Type B pancreatic cell (in vitro differentiated cells): Measurements from ENCODE around the gene CDKL5. TPM values are rescaled to one million over a fixed set of nuclear protein-coding genes. Genes with fewer than 3 reads are reported as not detected.
"Not testable (repeated sequence)": the region's sequence is repeated elsewhere in the genome, so short reads cannot be mapped to it uniquely, and the experiment has no call there.

Experiments used
- DNase-seq: peaks from one replicate; pipeline ENCODE4 v3.0.0; 2021; ENCODE audit warnings: mixed read lengths; ENCODE audit not compliant: unreplicated experiment; ENCODE audit errors: extremely low spot score
- H3K27ac Mint-ChIP-seq: 2 replicates; pipeline ENCODE4 v1.8.0; 2021; ENCODE audit warnings: mild to moderate bottlenecking, mixed read lengths
- H3K27me3 Mint-ChIP-seq: 2 replicates; pipeline ENCODE4 v1.8.0; 2021; ENCODE audit warnings: mixed read lengths
- H3K36me3 Mint-ChIP-seq: 2 replicates; pipeline ENCODE4 v1.8.0; 2021; ENCODE audit warnings: mixed read lengths
- H3K4me1 Mint-ChIP-seq: one replicate; pipeline ENCODE4 v1.8.0; 2021; ENCODE audit warnings: mixed read lengths; ENCODE audit not compliant: unreplicated experiment
- H3K4me3 Mint-ChIP-seq: 2 replicates; pipeline ENCODE4 v1.8.0; 2021; ENCODE audit warnings: mild to moderate bottlenecking, mixed read lengths
- H3K9me3 Mint-ChIP-seq: 2 replicates; pipeline ENCODE4 v1.8.0; 2021; ENCODE audit warnings: mixed read lengths
- total RNA-seq: library from RNA; stranded (reverse); gene quantifications from 2 replicates; pipeline ENCODE4 v1.2.1, GENCODE V29; 2021; ENCODE audit warnings: low replicate concordance
- TF ChIP-seq, protein P1 (sequence below): fragments of 200-600 bp; sonication (generic); conservative IDR thresholded peaks from 2 replicates; pipeline ENCODE4 v1.5.0; 2021; ENCODE audit warnings: antibody characterized with exemption, mild to moderate bottlenecking

The CDKL5 gene
- total RNA-seq, 1 donor from 2014 or later = 17.9 TPM

DNA sequence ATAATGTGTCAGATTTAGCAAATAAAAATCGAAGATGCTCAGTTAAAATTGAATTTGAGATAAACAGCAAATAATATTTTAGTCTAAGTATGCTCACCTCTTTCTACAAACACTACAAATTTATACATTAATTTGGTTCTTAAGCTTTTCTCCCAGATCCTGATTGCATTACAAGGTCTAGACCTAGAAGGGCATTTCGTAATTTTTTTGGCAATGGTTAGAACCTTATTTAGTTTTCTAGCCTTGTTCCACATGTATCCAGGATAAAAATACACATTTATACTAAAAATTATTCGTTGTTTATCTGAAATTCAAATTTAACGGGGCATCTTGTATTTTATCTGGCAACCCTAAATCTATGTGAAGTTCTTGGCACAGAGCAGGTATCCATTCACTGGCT is 2.5 kb upstream of the CDKL5 start:
- Mint-ChIP-seq H3K9me3 (no peaks in the 10 kb centered on the region), H3K4me3 (no peak overlapping the region), H3K36me3 (no peaks in the 10 kb centered on the region), H3K27ac (no peak overlapping the region), H3K27me3 (no peaks in the 10 kb centered on the region), H3K4me1 (peaks cover 3% of the 10 kb centered on the region)
- DNase-seq = no peak
- TF ChIP-seq, protein P1, sequence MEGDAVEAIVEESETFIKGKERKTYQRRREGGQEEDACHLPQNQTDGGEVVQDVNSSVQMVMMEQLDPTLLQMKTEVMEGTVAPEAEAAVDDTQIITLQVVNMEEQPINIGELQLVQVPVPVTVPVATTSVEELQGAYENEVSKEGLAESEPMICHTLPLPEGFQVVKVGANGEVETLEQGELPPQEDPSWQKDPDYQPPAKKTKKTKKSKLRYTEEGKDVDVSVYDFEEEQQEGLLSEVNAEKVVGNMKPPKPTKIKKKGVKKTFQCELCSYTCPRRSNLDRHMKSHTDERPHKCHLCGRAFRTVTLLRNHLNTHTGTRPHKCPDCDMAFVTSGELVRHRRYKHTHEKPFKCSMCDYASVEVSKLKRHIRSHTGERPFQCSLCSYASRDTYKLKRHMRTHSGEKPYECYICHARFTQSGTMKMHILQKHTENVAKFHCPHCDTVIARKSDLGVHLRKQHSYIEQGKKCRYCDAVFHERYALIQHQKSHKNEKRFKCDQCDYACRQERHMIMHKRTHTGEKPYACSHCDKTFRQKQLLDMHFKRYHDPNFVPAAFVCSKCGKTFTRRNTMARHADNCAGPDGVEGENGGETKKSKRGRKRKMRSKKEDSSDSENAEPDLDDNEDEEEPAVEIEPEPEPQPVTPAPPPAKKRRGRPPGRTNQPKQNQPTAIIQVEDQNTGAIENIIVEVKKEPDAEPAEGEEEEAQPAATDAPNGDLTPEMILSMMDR = no peak

DNA sequence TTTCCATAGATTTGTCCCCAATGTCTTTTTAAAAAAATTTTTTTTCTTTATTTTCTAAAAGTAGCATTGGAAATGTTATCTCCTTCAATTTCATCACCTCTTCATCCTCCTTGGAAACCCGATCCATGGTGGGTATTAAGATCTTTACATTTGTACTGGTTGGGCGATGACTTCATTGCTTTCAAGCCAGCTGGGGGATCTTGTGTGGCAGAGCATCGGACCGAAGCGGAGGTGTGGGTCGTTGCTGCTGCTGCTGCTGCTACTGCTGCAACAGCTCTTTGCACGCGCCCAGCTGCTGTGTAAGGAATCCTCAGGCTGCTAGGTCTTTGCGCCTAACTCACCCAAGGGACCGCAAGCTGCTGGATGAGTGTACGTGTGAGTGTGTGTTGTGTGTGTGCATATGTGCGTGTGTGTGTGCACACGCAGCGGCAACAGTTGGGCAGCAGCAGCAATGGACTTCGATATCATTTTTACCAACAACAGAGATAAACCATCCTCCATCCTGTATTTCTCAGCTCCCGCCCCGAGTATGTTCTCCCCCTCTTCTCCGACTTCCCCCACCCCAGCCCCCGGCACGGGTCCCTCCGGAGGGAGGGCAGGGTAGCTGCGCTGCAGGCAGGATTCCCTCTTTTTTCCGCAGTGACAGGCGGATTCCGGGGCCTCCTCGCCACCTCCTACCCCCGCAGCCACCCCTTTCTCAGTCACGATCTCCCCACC is 768 bp upstream of the CDKL5 start:
- H3K4me1 Mint-ChIP-seq = peaks cover 4% of the 10 kb centered on the region
- TF ChIP-seq, protein P1 = no peak
- no peaks in the 10 kb centered on the region for H3K9me3 Mint-ChIP-seq
- H3K27ac Mint-ChIP-seq = peak overlapping the region; percentile 70
- DNase-seq = no peak
- no peaks in the 10 kb centered on the region for H3K36me3 Mint-ChIP-seq
- peak overlapping the region; percentile 92 for H3K4me3 Mint-ChIP-seq
- no peaks in the 10 kb centered on the region for H3K27me3 Mint-ChIP-seq

GRCh38 chrX:18426004-18426320 is 554 bp downstream of the CDKL5 start:
- TF ChIP-seq, protein P1 = no peak
- Mint-ChIP-seq H3K9me3 (no peaks in the 10 kb centered on the region), H3K36me3 (no peaks in the 10 kb centered on the region), H3K4me1 (peaks cover 4% of the 10 kb centered on the region), H3K4me3 (peak overlapping the region; percentile 85), H3K27ac (peak overlapping the region; percentile 64), H3K27me3 (no peaks in the 10 kb centered on the region)
- no peak for DNase-seq

DNA sequence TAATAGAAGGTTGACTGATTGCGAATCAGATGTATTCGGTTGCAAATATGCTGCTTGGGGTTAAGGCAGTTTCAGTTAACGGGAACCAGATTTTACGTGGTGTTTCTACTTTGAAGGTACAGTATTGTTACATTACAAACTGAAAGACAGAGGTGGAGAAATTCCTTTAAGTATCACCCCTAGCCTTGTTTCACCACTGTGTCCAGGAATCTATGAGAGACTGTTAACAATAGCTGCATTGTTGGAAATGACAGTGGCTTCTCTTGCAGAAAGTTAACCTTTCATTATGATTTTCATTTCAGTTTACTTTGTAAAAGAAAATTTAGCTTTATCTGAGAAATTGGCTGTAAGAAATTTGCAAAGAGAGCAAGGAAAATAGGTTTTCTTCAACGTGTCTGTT is 2.6 kb downstream of the CDKL5 start:
- Mint-ChIP-seq H3K27me3 (no peaks in the 10 kb centered on the region), H3K4me1 (peaks cover 4% of the 10 kb centered on the region), H3K36me3 (no peaks in the 10 kb centered on the region), H3K27ac (no peak overlapping the region), H3K4me3 (peak overlapping the region; percentile 76), H3K9me3 (no peaks in the 10 kb centered on the region)
- no peak for DNase-seq
- TF ChIP-seq, protein P1 = no peak

GRCh38 chrX:18433288-18433687 is 7.9 kb downstream of the CDKL5 start:
- H3K27ac Mint-ChIP-seq, H3K9me3 Mint-ChIP-seq, H3K4me3 Mint-ChIP-seq, H3K27me3 Mint-ChIP-seq, H3K4me1 Mint-ChIP-seq, H3K36me3 Mint-ChIP-seq, DNase-seq: not testable (repeated sequence)

GRCh38 chrX:18434896-18435295 is 9.5 kb downstream of the CDKL5 start:
- DNase-seq = no peak
- H3K4me1 Mint-ChIP-seq = no peaks in the 10 kb centered on the region
- H3K36me3 Mint-ChIP-seq = peaks cover 4% of the 10 kb centered on the region
- H3K9me3 Mint-ChIP-seq = peaks cover 3% of the 10 kb centered on the region
- peak overlapping the region; percentile 53 for H3K27ac Mint-ChIP-seq
- TF ChIP-seq, protein P1 = no peak
- H3K27me3 Mint-ChIP-seq = no peaks in the 10 kb centered on the region
- no peak overlapping the region for H3K4me3 Mint-ChIP-seq
